PC-9 (cell line): ENCODE results near the gene SART3.

Source experiments
- EZH2 ChIP-seq: fragments of 200-600 bp; sonication (generic); IDR thresholded peaks from 2 replicates; pipeline ENCODE4 v1.8.0; 2017; ENCODE audit warnings: antibody characterized with exemption, low read depth
- TF ChIP-seq, protein P1 (sequence below): fragments of 200-600 bp; sonication (generic); conservative IDR thresholded peaks from 2 replicates; pipeline ENCODE4 v1.6.1; 2017; ENCODE audit warnings: mixed run types, antibody characterized with exemption, mild to moderate bottlenecking, moderate library complexity

DNA sequence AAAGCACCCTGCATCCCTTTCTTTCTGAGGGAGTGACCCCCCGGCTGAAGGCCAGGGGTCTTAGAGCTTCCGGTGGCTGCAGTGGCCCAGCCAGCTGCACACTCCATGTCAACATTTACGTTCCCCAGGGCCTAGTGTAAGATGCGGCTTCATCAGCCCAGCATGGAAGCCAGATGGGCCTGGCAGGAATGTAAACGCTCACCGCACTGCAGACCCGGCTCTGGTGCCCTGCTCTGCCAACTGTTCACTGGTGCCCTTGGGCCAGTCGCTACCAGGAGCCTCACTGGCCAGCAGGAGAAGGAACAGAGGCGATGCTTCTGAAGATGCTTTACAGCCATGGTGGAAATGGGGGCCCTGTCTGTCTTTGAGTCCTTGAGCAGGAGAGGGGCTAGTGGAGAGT lies 45.5 kb upstream of the SART3 start:
- TF ChIP-seq, protein P1, sequence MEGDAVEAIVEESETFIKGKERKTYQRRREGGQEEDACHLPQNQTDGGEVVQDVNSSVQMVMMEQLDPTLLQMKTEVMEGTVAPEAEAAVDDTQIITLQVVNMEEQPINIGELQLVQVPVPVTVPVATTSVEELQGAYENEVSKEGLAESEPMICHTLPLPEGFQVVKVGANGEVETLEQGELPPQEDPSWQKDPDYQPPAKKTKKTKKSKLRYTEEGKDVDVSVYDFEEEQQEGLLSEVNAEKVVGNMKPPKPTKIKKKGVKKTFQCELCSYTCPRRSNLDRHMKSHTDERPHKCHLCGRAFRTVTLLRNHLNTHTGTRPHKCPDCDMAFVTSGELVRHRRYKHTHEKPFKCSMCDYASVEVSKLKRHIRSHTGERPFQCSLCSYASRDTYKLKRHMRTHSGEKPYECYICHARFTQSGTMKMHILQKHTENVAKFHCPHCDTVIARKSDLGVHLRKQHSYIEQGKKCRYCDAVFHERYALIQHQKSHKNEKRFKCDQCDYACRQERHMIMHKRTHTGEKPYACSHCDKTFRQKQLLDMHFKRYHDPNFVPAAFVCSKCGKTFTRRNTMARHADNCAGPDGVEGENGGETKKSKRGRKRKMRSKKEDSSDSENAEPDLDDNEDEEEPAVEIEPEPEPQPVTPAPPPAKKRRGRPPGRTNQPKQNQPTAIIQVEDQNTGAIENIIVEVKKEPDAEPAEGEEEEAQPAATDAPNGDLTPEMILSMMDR = no peak
- no peak for TF ChIP-seq EZH2
